Mesenchymal stem cell (in vitro differentiated cells and primary cell): Measurements from ENCODE around the gene C12orf43.
A peak's percentile ranks its signal among the peaks of the same experiment; 100 is the strongest.
"Not testable (repeated sequence)": the region's sequence is repeated elsewhere in the genome, so short reads cannot be mapped to it uniquely, and the experiment has no call there.

Source experiments
- DNase-seq: peaks from one replicate; pipeline ENCODE4 v3.0.0-alpha.2; 2013
- H2AFZ ChIP-seq: one replicate; pipeline ENCODE4 v1.6.1; 2013; ENCODE audit warnings: low read depth, mild to moderate bottlenecking, control low read depth, inconsistent platforms, low read length, moderate library complexity
- H2AK5ac ChIP-seq: 2 replicates; pipeline ENCODE4 v1.6.1; 2013; ENCODE audit warnings: low read length, moderate library complexity, mild to moderate bottlenecking, inconsistent platforms; ENCODE audit not compliant: severe bottlenecking
- H2BK120ac ChIP-seq: one replicate; pipeline ENCODE4 v1.6.1; 2013; ENCODE audit warnings: low read depth, mild to moderate bottlenecking, inconsistent platforms, low read length, moderate library complexity
- H2BK12ac ChIP-seq, 2 experiments: one replicate each; pipeline ENCODE4 v1.6.1; 2013; ENCODE audit warnings: inconsistent platforms in 2 of 2, low read length in 2 of 2, mild to moderate bottlenecking in 2 of 2, moderate library complexity in 2 of 2, control low read depth in 1 of 2
- H2BK15ac ChIP-seq: one replicate; pipeline ENCODE4 v1.6.1; 2013; ENCODE audit warnings: mild to moderate bottlenecking, low read depth, inconsistent platforms; ENCODE audit not compliant: poor library complexity, severe bottlenecking
- H2BK5ac ChIP-seq: 2 replicates; pipeline ENCODE4 v1.6.1; 2013; ENCODE audit warnings: low read depth, mild to moderate bottlenecking, low read length, control low read depth, inconsistent platforms; ENCODE audit not compliant: poor library complexity, severe bottlenecking
- H3K14ac ChIP-seq, 2 experiments: one replicate each; pipeline ENCODE4 v1.6.1; 2013; ENCODE audit warnings: inconsistent platforms in 2 of 2, low read length in 2 of 2, control low read depth in 1 of 2, mild to moderate bottlenecking in 1 of 2, moderate library complexity in 1 of 2
- H3K18ac ChIP-seq, 2 experiments: one replicate each; pipeline ENCODE4 v1.6.1; 2013; ENCODE audit warnings: inconsistent platforms in 2 of 2, low read length in 2 of 2, control low read depth in 1 of 2, low read depth in 1 of 2, mild to moderate bottlenecking in 1 of 2
- H3K23ac ChIP-seq, 2 experiments: one replicate each; pipeline ENCODE4 v1.6.1; 2013; ENCODE audit warnings: inconsistent platforms in 2 of 2, low read length in 2 of 2, mild to moderate bottlenecking in 2 of 2, moderate library complexity in 2 of 2, control low read depth in 1 of 2
- H3K27ac ChIP-seq: 2 replicates; pipeline ENCODE4 v1.5.1; 2013; ENCODE audit warnings: mild to moderate bottlenecking, moderate library complexity, low read length, control low read depth, inconsistent platforms; ENCODE audit not compliant: poor library complexity, severe bottlenecking
- H3K27me3 ChIP-seq, 2 experiments: 2 replicates each; pipeline versions ENCODE4 v1.6.1 to v1.7.0; 2013; ENCODE audit warnings: low read length in 2 of 2, mild to moderate bottlenecking in 2 of 2, moderate library complexity in 2 of 2, control low read depth in 1 of 2, inconsistent platforms in 1 of 2; ENCODE audit not compliant: control insufficient read depth in 1 of 2, insufficient read depth in 1 of 2
- H3K36me3 ChIP-seq, 2 experiments: 2 replicates each; pipeline versions ENCODE4 v1.6.1 to v1.7.0; 2013; ENCODE audit warnings: low read length in 2 of 2, control low read depth in 1 of 2, inconsistent platforms in 1 of 2, low read depth in 1 of 2, mild to moderate bottlenecking in 1 of 2; ENCODE audit not compliant: insufficient read depth in 2 of 2, control insufficient read depth in 1 of 2
- H3K4ac ChIP-seq, 2 experiments: one replicate each; pipeline ENCODE4 v1.6.1; 2013; ENCODE audit warnings: inconsistent platforms in 2 of 2, low read length in 2 of 2, mild to moderate bottlenecking in 2 of 2, moderate library complexity in 2 of 2, control low read depth in 1 of 2, low read depth in 1 of 2
- H3K4me1 ChIP-seq: 2 replicates; pipeline ENCODE4 v1.6.1; 2013; ENCODE audit warnings: low read depth, low read length, control low read depth; ENCODE audit not compliant: control insufficient read depth, insufficient read depth
- H3K4me2 ChIP-seq: 2 replicates; pipeline ENCODE4 v1.6.1; 2013; ENCODE audit warnings: low read length, mild to moderate bottlenecking, inconsistent platforms; ENCODE audit not compliant: poor library complexity, severe bottlenecking
- H3K4me3 ChIP-seq, 2 experiments: 2 replicates each; pipeline versions ENCODE4 v1.5.1 to v1.7.0; 2013; ENCODE audit warnings: low read length in 2 of 2, mild to moderate bottlenecking in 2 of 2, control low read depth in 1 of 2, low read depth in 1 of 2; ENCODE audit not compliant: insufficient read depth in 1 of 2
- H3K79me1 ChIP-seq: replicated peaks from 2 replicates; pipeline ENCODE4 v1.6.1; 2013; ENCODE audit warnings: mild to moderate bottlenecking, control low read depth, low read length, inconsistent platforms; ENCODE audit not compliant: poor library complexity, severe bottlenecking
- H3K9ac ChIP-seq: 2 replicates; pipeline ENCODE4 v1.7.0; 2013; ENCODE audit warnings: mild to moderate bottlenecking, low read length, moderate library complexity
- H3K9me3 ChIP-seq: 2 replicates; pipeline ENCODE4 v1.7.0; 2013; ENCODE audit warnings: mild to moderate bottlenecking, low read length; ENCODE audit not compliant: control insufficient read depth
- H4K8ac ChIP-seq: one replicate; pipeline ENCODE4 v1.6.1; 2013; ENCODE audit warnings: inconsistent platforms, mild to moderate bottlenecking, low read length, moderate library complexity
- H4K91ac ChIP-seq: one replicate; pipeline ENCODE4 v1.6.1; 2013; ENCODE audit warnings: mild to moderate bottlenecking, low read length, inconsistent platforms
- WGBS: methylation state at CpG from one replicate; pipeline ENCODE4 v1.1.7; 2013; ENCODE audit warnings: mixed read lengths; 5-methylcytosine and 5-hydroxymethylcytosine counted together

The C12orf43 gene

DNA sequence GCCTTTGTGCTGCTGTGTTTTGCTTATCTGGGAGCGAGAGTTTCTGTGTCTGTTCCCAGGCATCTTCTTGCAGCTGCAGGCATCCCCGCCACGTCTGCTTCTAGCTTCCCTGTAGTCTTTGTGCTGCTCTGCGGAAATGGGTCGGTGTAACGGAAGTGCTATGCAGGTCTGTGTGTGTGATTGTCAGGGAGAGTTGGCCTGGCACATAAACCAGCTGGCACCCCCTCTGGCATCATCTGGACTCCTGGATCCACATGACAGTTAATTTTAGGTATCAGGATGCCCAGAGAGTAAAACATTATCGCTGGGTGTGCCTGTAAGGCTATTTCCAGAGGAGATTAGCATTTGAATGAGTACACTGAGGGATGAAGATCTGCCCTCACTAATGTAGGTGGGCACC is 32.2 kb upstream of the C12orf43 start:
- Histone ChIP-seq H3K27me3 (peaks cover 19 to 25% of the 10 kb centered on the region in 2 experiments), H3K14ac (no peak overlapping the region), H4K8ac (no peak overlapping the region), H2BK5ac (no peak overlapping the region), H3K9me3 (no peaks in the 10 kb centered on the region), H3K23ac (no peak overlapping the region), H2BK120ac (no peak overlapping the region), H4K91ac (no peak overlapping the region), H3K9ac (no peak overlapping the region), H3K79me1 (no peaks in the 10 kb centered on the region), H3K36me3 (no peaks in the 10 kb centered on the region), H3K27ac (no peak overlapping the region), H3K18ac (no peak overlapping the region), H2BK15ac (no peak overlapping the region), H3K4me1 (no peaks in the 10 kb centered on the region), H2BK12ac (no peak overlapping the region), H2AK5ac (no peak overlapping the region), H3K4me3 (no peak overlapping the region), H2AFZ (peak overlapping the region; percentile 21), H3K4me2 (no peak overlapping the region), H3K4ac (no peak overlapping the region)
- WGBS: 75% methylated on average over 7 of the region's 7 CpGs
- no peak for DNase-seq

DNA sequence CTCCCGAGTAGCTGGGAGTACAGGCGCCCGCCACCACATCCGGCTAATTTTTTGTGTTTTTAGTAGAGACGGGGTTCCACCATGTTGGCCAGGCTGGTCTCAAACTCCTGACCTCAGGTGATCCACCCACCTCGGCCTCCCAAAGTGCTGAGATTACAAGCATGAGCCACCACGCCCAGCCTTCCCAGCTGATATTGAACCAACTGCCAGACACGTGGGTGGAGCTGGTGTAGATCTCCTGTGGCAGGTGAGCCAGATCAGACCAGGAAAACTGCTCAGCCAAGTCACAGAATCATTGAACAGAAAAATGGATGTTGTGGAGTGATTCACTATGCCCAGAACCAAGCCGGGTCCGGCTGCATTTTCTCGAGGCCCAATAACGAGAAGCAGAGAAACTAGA is 31.1 kb upstream of the C12orf43 start:
- H3K4me1 ChIP-seq, H3K4me2 ChIP-seq: not testable (repeated sequence)

DNA sequence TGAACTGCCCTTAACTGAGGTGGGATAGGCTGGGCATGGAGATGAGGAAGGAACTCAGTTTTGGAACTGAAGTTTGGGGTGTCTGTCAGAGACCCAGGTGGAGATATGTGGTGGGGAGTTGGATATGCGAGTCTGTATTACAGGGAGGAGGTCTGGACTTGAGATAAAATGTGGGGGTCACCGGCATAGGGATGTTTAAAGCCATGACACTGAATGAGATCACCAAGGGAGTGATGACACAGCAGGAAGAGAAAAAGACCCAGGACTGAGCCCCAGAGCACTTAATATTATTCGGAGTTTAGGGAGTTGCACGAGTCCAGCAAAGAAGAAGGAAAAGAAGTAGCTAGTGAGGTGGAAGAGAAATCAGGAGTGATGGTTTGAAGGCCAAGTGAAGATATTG is 26.8 kb upstream of the C12orf43 start:
- H2BK5ac ChIP-seq: no peak overlapping the region
- 82% methylated on average over 4 of the region's 4 CpGs for WGBS
- no peak overlapping the region for H3K4me3 ChIP-seq
- H3K27ac ChIP-seq: no peak overlapping the region
- no peak overlapping the region for H3K14ac ChIP-seq
- H4K8ac ChIP-seq: no peak overlapping the region
- H3K4me1 ChIP-seq: peaks cover 1% of the 10 kb centered on the region
- H2AK5ac ChIP-seq: no peak overlapping the region
- no peak overlapping the region for H3K4me2 ChIP-seq
- H3K79me1 ChIP-seq: no peaks in the 10 kb centered on the region
- no peak overlapping the region for H3K23ac ChIP-seq
- H3K36me3 ChIP-seq: no peaks in the 10 kb centered on the region
- H3K9me3 ChIP-seq: no peaks in the 10 kb centered on the region
- H2BK12ac ChIP-seq: no peak overlapping the region
- DNase-seq: no peak
- no peak overlapping the region for H3K4ac ChIP-seq
- no peak overlapping the region for H4K91ac ChIP-seq
- no peak overlapping the region for H3K9ac ChIP-seq
- peaks cover 3 to 25% of the 10 kb centered on the region in 2 experiments for H3K27me3 ChIP-seq
- no peak overlapping the region for H2BK120ac ChIP-seq
- H2BK15ac ChIP-seq: no peak overlapping the region
- no peak overlapping the region for H2AFZ ChIP-seq
- no peak overlapping the region for H3K18ac ChIP-seq

More for the DNA sequence above, 31.1 kb upstream of the C12orf43 start:
- not testable (repeated sequence) for H2BK120ac ChIP-seq, H2BK12ac ChIP-seq, H3K14ac ChIP-seq, H3K4me3 ChIP-seq, H2BK15ac ChIP-seq, H4K91ac ChIP-seq, H3K18ac ChIP-seq, H3K27ac ChIP-seq, H3K9ac ChIP-seq, H4K8ac ChIP-seq, H3K4ac ChIP-seq, H2AK5ac ChIP-seq, DNase-seq, H2BK5ac ChIP-seq, H3K9me3 ChIP-seq, H2AFZ ChIP-seq, H3K36me3 ChIP-seq, H3K79me1 ChIP-seq
- H3K27me3 ChIP-seq: peaks cover 19 to 31% of the 10 kb centered on the region in 2 experiments
- 92% methylated on average over 11 of the region's 12 CpGs for WGBS
- H3K23ac ChIP-seq: peak overlapping the region in 1 of 2 experiments; percentile 40

DNA sequence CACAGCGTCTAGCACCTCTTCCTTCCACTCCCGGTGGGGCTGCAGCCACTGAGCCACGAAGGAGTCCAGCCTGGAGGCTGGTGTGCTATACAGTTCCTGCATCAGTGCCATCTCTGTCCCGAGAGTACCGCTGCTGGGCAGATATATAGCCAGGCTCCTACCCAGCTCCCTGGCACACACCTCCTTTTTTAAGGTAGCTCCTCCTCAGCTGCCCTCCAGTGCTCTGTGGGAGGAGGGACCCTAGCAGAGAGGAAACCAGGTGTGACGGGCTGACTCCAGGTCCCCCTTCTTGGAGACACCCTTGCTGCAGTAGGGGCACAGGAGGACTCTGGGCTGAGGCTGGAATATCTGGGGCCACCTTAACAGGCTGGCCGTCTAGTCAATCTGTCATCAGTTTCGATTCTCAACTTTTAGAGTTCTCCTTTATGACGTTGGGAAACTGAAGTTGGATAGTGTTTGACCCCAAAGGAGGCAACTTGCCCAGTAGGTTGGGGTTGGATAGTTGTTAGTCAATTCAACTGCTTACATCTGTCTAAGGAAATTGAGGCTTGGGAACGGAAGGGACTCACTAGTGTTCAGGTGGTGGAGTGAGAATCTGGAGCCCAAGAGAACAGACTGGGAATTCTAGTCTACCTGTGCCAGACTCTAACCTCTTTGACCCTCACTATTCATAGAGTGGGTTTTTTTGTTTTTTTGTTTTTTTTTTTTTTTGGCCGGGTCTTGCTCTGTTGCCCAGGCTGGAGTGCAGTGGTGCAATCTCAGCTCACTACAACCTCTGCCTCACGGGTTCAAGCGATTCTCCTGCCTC is 22.8 kb upstream of the C12orf43 start, which contains the start of gene OASL:
Gene OASL (minus strand): TSS at position 386 of the 808 bp plus-strand sequence. CDS start 275 bp downstream, at position 111.
- 80% methylated on average over 13 of the region's 13 CpGs for WGBS
- Histone ChIP-seq H3K9me3 (no peaks in the 10 kb centered on the region), H2BK15ac (no peak within 1 kb of the TSS), H3K9ac (peak within 1 kb of the TSS; percentile 78), H3K4me2 (no peak within 1 kb of the TSS), H3K4me1 (peaks cover 5% of the 10 kb centered on the region), H3K36me3 (no peaks in the 10 kb centered on the region), H4K8ac (no peak within 1 kb of the TSS), H2AK5ac (no peak within 1 kb of the TSS), H4K91ac (no peak within 1 kb of the TSS), H2AFZ (no peak within 1 kb of the TSS), H3K79me1 (no peaks in the 10 kb centered on the region), H2BK120ac (no peak within 1 kb of the TSS), H3K4me3 (peak within 1 kb of the TSS in 1 of 2 experiments; percentile 82), H3K18ac (no peak within 1 kb of the TSS), H2BK5ac (no peak within 1 kb of the TSS), H2BK12ac (no peak within 1 kb of the TSS), H3K14ac (no peak within 1 kb of the TSS), H3K4ac (no peak within 1 kb of the TSS), H3K23ac (no peak within 1 kb of the TSS), H3K27me3 (peaks cover 0 to 18% of the 10 kb centered on the region in 2 experiments), H3K27ac (no peak within 1 kb of the TSS)
- no peak for DNase-seq
